ENCODE measurements around the gene ISL2.

DNA sequence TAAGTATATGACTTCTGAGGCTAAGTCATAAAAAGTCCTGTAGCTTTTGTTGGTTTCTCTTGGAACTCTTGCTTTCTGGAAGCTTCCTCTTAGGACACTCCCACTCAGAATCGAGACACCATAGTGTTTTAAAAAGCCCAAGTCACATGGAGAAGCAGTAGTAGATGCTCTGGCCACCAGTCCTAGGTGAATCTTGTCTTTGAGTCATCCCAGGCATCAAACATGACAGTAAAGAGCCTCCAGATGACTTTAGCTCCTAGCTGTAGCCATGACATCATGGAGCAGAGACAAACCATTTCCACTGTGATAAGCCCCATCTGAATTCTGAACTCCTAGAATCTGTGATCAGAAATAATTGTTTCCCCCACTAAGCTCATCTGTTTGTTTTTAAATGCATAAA is 42.1 kb downstream of the ISL2 start:
- no peak for TF ChIP-seq POLR2AphosphoS5 (IDR thresholded peaks at IDR 0.05; ENCODE audit: insufficient read depth in 1 of 2, low read depth in 1 of 2)
- TF ChIP-seq, protein P1, sequence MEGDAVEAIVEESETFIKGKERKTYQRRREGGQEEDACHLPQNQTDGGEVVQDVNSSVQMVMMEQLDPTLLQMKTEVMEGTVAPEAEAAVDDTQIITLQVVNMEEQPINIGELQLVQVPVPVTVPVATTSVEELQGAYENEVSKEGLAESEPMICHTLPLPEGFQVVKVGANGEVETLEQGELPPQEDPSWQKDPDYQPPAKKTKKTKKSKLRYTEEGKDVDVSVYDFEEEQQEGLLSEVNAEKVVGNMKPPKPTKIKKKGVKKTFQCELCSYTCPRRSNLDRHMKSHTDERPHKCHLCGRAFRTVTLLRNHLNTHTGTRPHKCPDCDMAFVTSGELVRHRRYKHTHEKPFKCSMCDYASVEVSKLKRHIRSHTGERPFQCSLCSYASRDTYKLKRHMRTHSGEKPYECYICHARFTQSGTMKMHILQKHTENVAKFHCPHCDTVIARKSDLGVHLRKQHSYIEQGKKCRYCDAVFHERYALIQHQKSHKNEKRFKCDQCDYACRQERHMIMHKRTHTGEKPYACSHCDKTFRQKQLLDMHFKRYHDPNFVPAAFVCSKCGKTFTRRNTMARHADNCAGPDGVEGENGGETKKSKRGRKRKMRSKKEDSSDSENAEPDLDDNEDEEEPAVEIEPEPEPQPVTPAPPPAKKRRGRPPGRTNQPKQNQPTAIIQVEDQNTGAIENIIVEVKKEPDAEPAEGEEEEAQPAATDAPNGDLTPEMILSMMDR (IDR thresholded peaks at IDR 0.05), result no peak
